Neural progenitor cell (in vitro differentiated cells): ENCODE measurements around the gene CFAP161. TPM values are rescaled to one million over a fixed set of nuclear protein-coding genes. Genes with fewer than 3 reads are reported as not detected.

ENCODE experiments used
- DNase-seq: peaks from one replicate; pipeline ENCODE4 v3.0.0-alpha.2; 2016; ENCODE audit warnings: low spot score
- H2AFZ ChIP-seq: fragments of 200-600 bp; sonication (generic); replicated peaks from 2 replicates; pipeline ENCODE4 v1.6.1; 2016; ENCODE audit warnings: antibody characterized with exemption
- H3F3A ChIP-seq: fragments of 200-600 bp; sonication (generic); 2 replicates; pipeline ENCODE4 v1.6.1; 2016; ENCODE audit warnings: antibody characterized with exemption, low read depth
- H3K27ac ChIP-seq: fragments of 200-600 bp; sonication (generic); 2 replicates; pipeline ENCODE4 v1.5.1; 2016; ENCODE audit warnings: mild to moderate bottlenecking
- H3K27me3 ChIP-seq: fragments of 200-600 bp; sonication (generic); 2 replicates; pipeline ENCODE4 v1.6.1; 2016; ENCODE audit warnings: mild to moderate bottlenecking, moderate library complexity
- H3K36me3 ChIP-seq: fragments of 200-600 bp; sonication (generic); 2 replicates; pipeline ENCODE4 v1.5.1; 2016
- H3K4me1 ChIP-seq: fragments of 200-600 bp; sonication (generic); 2 replicates; pipeline ENCODE4 v1.6.1; 2016; ENCODE audit warnings: mixed run types
- H3K4me2 ChIP-seq: fragments of 200-600 bp; sonication (generic); 2 replicates; pipeline ENCODE4 v1.6.1; 2016
- H3K4me3 ChIP-seq: fragments of 200-600 bp; sonication (generic); 2 replicates; pipeline ENCODE4 v1.5.1; 2016
- H3K79me2 ChIP-seq: fragments of 200-600 bp; sonication (generic); 2 replicates; pipeline ENCODE4 v1.6.1; 2016; ENCODE audit warnings: low read depth
- H3K9ac ChIP-seq: fragments of 200-600 bp; sonication (generic); 2 replicates; pipeline ENCODE4 v1.6.1; 2016
- H3K9me3 ChIP-seq: fragments of 200-600 bp; sonication (generic); 2 replicates; pipeline ENCODE4 v1.5.1; 2016; ENCODE audit warnings: low read depth
- H4K20me1 ChIP-seq: fragments of 200-600 bp; sonication (generic); 2 replicates; pipeline ENCODE4 v1.6.1; 2016; ENCODE audit warnings: low read depth
- H3K27ac Mint-ChIP-seq: 3 replicates; pipeline ENCODE4 v1.8.0; 2021; ENCODE audit warnings: mixed read lengths
- H3K27me3 Mint-ChIP-seq: 2 replicates; pipeline ENCODE4 v1.8.0; 2022; ENCODE audit warnings: low read depth, mild to moderate bottlenecking, inconsistent platforms, moderate library complexity, mixed read lengths; ENCODE audit not compliant: insufficient read depth
- H3K36me3 Mint-ChIP-seq: 3 replicates; pipeline ENCODE4 v1.8.0; 2021; ENCODE audit warnings: mixed read lengths
- H3K4me1 Mint-ChIP-seq: 3 replicates; pipeline ENCODE4 v1.8.0; 2021; ENCODE audit warnings: mixed read lengths
- H3K4me3 Mint-ChIP-seq: 3 replicates; pipeline ENCODE4 v1.8.0; 2021; ENCODE audit warnings: mild to moderate bottlenecking, moderate library complexity, mixed read lengths
- H3K9me3 Mint-ChIP-seq: 3 replicates; pipeline ENCODE4 v1.8.0; 2020; ENCODE audit warnings: mixed read lengths
- EZH2 ChIP-seq: fragments of 200-600 bp; sonication (generic); IDR thresholded peaks from 2 replicates; pipeline ENCODE4 v1.6.1; 2017; ENCODE audit warnings: antibody characterized with exemption, mild to moderate bottlenecking, moderate library complexity
- EZH2phosphoT487 ChIP-seq: fragments of 200-600 bp; sonication (generic); IDR thresholded peaks from 2 replicates; pipeline ENCODE4 v1.6.1; 2017; ENCODE audit warnings: antibody characterized with exemption
- total RNA-seq: library from RNA; depleted of rRNA; stranded (reverse); fragments of >200 nt; gene quantifications from 2 replicates; pipeline ENCODE4 v1.2.3, GENCODE V29; 2015; ENCODE audit warnings: low replicate concordance
- TF ChIP-seq, protein P1 (sequence below): fragments of 200-600 bp; sonication (generic); IDR thresholded peaks from 2 replicates; pipeline ENCODE4 v1.5.1; 2017; ENCODE audit warnings: antibody characterized with exemption, mild to moderate bottlenecking

CFAP161 gene
- total RNA-seq, 1 donor from 2014 or later: 1.9 TPM

GRCh38 chr15:81165535-81165934 lies 31.5 kb downstream of the CFAP161 start:
- no peaks in the 10 kb centered on the region for H3K4me1 ChIP-seq
- H3K4me2 ChIP-seq: no peak overlapping the region
- H3K27ac ChIP-seq: no peak overlapping the region
- peaks cover 3% of the 10 kb centered on the region for H3F3A ChIP-seq
- no peak overlapping the region for H2AFZ ChIP-seq
- Mint-ChIP-seq H3K4me1 (peaks cover 4% of the 10 kb centered on the region), H3K27ac (no peak overlapping the region), H3K27me3 (peaks cover 2% of the 10 kb centered on the region), H3K9me3 (peaks cover 8% of the 10 kb centered on the region), H3K36me3 (no peaks in the 10 kb centered on the region), H3K4me3 (no peak overlapping the region)
- no peak overlapping the region for H3K9ac ChIP-seq
- no peak for DNase-seq
- H4K20me1 ChIP-seq: no peaks in the 10 kb centered on the region
- TF ChIP-seq, protein P1, sequence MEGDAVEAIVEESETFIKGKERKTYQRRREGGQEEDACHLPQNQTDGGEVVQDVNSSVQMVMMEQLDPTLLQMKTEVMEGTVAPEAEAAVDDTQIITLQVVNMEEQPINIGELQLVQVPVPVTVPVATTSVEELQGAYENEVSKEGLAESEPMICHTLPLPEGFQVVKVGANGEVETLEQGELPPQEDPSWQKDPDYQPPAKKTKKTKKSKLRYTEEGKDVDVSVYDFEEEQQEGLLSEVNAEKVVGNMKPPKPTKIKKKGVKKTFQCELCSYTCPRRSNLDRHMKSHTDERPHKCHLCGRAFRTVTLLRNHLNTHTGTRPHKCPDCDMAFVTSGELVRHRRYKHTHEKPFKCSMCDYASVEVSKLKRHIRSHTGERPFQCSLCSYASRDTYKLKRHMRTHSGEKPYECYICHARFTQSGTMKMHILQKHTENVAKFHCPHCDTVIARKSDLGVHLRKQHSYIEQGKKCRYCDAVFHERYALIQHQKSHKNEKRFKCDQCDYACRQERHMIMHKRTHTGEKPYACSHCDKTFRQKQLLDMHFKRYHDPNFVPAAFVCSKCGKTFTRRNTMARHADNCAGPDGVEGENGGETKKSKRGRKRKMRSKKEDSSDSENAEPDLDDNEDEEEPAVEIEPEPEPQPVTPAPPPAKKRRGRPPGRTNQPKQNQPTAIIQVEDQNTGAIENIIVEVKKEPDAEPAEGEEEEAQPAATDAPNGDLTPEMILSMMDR: no peak
- TF ChIP-seq EZH2phosphoT487 (no peak), EZH2 (no peak)
- no peaks in the 10 kb centered on the region for H3K27me3 ChIP-seq
- no peak overlapping the region for H3K4me3 ChIP-seq
- no peaks in the 10 kb centered on the region for H3K36me3 ChIP-seq
- H3K79me2 ChIP-seq: no peaks in the 10 kb centered on the region
- H3K9me3 ChIP-seq: no peaks in the 10 kb centered on the region

GRCh38 chr15:81166636-81167305 lies 32.7 kb downstream of the CFAP161 start:
- H2AFZ ChIP-seq: no peak overlapping the region
- H3K36me3 ChIP-seq: no peaks in the 10 kb centered on the region
- H3K27me3 ChIP-seq: no peaks in the 10 kb centered on the region
- TF ChIP-seq EZH2phosphoT487 (no peak), EZH2 (no peak)
- TF ChIP-seq, protein P1: no peak
- no peaks in the 10 kb centered on the region for H3K4me1 ChIP-seq
- no peak overlapping the region for H3K4me3 ChIP-seq
- DNase-seq: no peak
- no peaks in the 10 kb centered on the region for H4K20me1 ChIP-seq
- no peaks in the 10 kb centered on the region for H3K9me3 ChIP-seq
- H3K4me2 ChIP-seq: no peak overlapping the region
- H3K27ac ChIP-seq: no peak overlapping the region
- Mint-ChIP-seq H3K4me1 (peaks cover 4% of the 10 kb centered on the region), H3K27ac (no peak overlapping the region), H3K27me3 (peaks cover 2% of the 10 kb centered on the region), H3K4me3 (no peak overlapping the region), H3K9me3 (peaks cover 8% of the 10 kb centered on the region), H3K36me3 (no peaks in the 10 kb centered on the region)
- H3K9ac ChIP-seq: no peak overlapping the region
- H3F3A ChIP-seq: peaks cover 3% of the 10 kb centered on the region
- no peaks in the 10 kb centered on the region for H3K79me2 ChIP-seq

DNA sequence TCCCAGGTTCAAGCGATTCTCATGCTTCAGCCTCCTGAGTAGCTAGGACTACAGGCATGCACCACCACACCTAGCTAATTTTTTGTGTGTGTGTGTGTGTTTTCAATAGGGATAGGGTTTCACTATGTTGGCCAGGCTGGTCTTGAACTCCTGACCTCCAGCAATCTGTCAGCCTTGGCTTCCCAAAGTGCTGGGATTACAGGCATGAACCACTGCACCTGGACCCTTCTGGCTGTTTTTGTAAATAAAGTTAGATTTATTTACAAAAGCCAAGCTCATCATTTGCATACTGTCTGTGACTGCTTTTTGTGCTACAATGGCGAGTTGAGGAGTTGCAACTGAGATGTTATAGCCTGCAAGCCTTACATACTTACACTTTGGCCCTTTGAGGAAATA lies 34.1 kb downstream of the CFAP161 start:
- peaks cover 8% of the 10 kb centered on the region for H3K9me3 Mint-ChIP-seq
- no peak overlapping the region for H2AFZ ChIP-seq
- peaks cover 6% of the 10 kb centered on the region for H3K27me3 Mint-ChIP-seq
- H3K36me3 ChIP-seq: no peaks in the 10 kb centered on the region
- no peak overlapping the region for H3K27ac ChIP-seq
- H3K36me3 Mint-ChIP-seq: no peaks in the 10 kb centered on the region
- H3K27me3 ChIP-seq: no peaks in the 10 kb centered on the region
- no peak for DNase-seq
- no peaks in the 10 kb centered on the region for H4K20me1 ChIP-seq
- TF ChIP-seq, protein P1: no peak
- TF ChIP-seq EZH2phosphoT487 (no peak), EZH2 (no peak)
- H3K79me2 ChIP-seq: no peaks in the 10 kb centered on the region
- no peak overlapping the region for H3K9ac ChIP-seq
- no peak overlapping the region for H3K4me2 ChIP-seq
- no peaks in the 10 kb centered on the region for H3K4me1 ChIP-seq
- H3F3A ChIP-seq: peaks cover 3% of the 10 kb centered on the region
- H3K9me3 ChIP-seq: no peaks in the 10 kb centered on the region
- H3K4me3 ChIP-seq: no peak overlapping the region
- H3K4me3 Mint-ChIP-seq: no peak overlapping the region
- H3K4me1 Mint-ChIP-seq: peaks cover 4% of the 10 kb centered on the region
- H3K27ac Mint-ChIP-seq: no peak overlapping the region
